K562 (cell line): Measurements from ENCODE around the gene EPB41L1. TPM values are rescaled to one million over a fixed set of nuclear protein-coding genes. Genes with fewer than 3 reads are reported as not detected.

Experiments used
- ATAC-seq: fragments of 200-7000 bp; cut with Tn5 transposase; 3 replicates; pipeline ENCODE4 v1.9.1; 2020; ENCODE audit warnings: moderate library complexity
- BruUV-seq: library from RNA; stranded (reverse); fragments of 400-500 nt; replicated peaks from 2 replicates; lab custom pipeline; 2021; lab: Mats Ljungman, UMichigan
- CTCF ChIA-PET: fragments of 300-600 bp; formaldehyde crosslinking; extraction: SDS; loops from one replicate; lab custom pipeline; 2021; ENCODE audit warnings: low intra/inter-chr PET ratio; lab: Yijun Ruan, JAX
- POLR2A ChIA-PET: fragments of 300-600, 350-650 bp; sonication (Branson Sonifier 250); formaldehyde crosslinking; extraction: SDS; loops from one replicate; lab custom pipeline; 2021; ENCODE audit warnings: antibody characterized with exemption, inconsistent platforms; lab: Yijun Ruan, JAX
- DNase-seq, 4 experiments: peaks; one replicate each; pipeline versions ENCODE4 v3.0.0 to v3.0.0-alpha.2; 2011 to 2018; ENCODE audit warnings: low spot score in 3 of 4, mixed read lengths in 3 of 4; ENCODE audit errors: extremely low read depth in 1 of 4
- FAIRE-seq: peaks from 2 replicates; lab custom pipeline; 2011; peaks lifted over from hg19 to GRCh38; lab: Jason Lieb, UNC
- H2AFZ ChIP-seq: 2 replicates; pipeline ENCODE4 v1.6.0; 2011; ENCODE audit warnings: low read depth, low read length, control low read depth, inconsistent platforms
- H3K27ac ChIP-seq: fragments of 200-600 bp; 3 replicates; pipeline ENCODE4 v1.8.0; 2011; ENCODE audit warnings: low read depth, mild to moderate bottlenecking, control low read depth, inconsistent platforms, low read length, moderate library complexity, mixed read lengths; ENCODE audit errors: extremely low read depth
- H3K27me3 ChIP-seq, 2 experiments: fragments of 300-600 bp in 1 of 2; 2 replicates in 1 of 2; 3 replicates in 1 of 2; pipeline versions ENCODE4 v1.6.0 to v1.8.0; 2011; ENCODE audit warnings: inconsistent platforms in 2 of 2, low read length in 2 of 2, mild to moderate bottlenecking in 1 of 2, mixed read lengths in 1 of 2, moderate library complexity in 1 of 2; ENCODE audit not compliant: control insufficient read depth in 2 of 2, insufficient read depth in 2 of 2
- H3K36me3 ChIP-seq: fragments of 300-600 bp; 3 replicates; pipeline ENCODE4 v1.8.0; 2011; ENCODE audit warnings: mild to moderate bottlenecking, low read length, inconsistent platforms; ENCODE audit not compliant: control insufficient read depth, insufficient read depth
- H3K4me1 ChIP-seq, 2 experiments: fragments of 200-600 bp in 1 of 2; replicated peaks in 1 of 2; 2 replicates in 1 of 2; 3 replicates in 1 of 2; pipeline versions ENCODE4 v1.5.1 to v1.8.0; 2011; ENCODE audit warnings: inconsistent platforms in 2 of 2, low read length in 2 of 2, mild to moderate bottlenecking in 1 of 2, mixed read lengths in 1 of 2, moderate library complexity in 1 of 2; ENCODE audit not compliant: control insufficient read depth in 2 of 2, insufficient read depth in 2 of 2
- H3K4me2 ChIP-seq: 2 replicates; pipeline ENCODE4 v1.6.1; 2011; ENCODE audit warnings: low read length, control low read depth, inconsistent platforms, mixed read lengths; ENCODE audit not compliant: insufficient read depth
- H3K4me3 ChIP-seq: fragments of 200-600 bp; sonication (generic), shearing (Covaris generic); 2 replicates; pipeline ENCODE4 v1.5.1; 2016; ENCODE audit warnings: control low read depth, inconsistent platforms
- H3K79me2 ChIP-seq: fragments of 200-600 bp; 3 replicates; pipeline ENCODE4 v1.8.0; 2011; ENCODE audit warnings: low read length, inconsistent platforms; ENCODE audit not compliant: control insufficient read depth, insufficient read depth
- H3K9ac ChIP-seq, 2 experiments: 2 replicates each; pipeline versions ENCODE4 v1.6.0 to v1.6.1; 2011; ENCODE audit warnings: low read depth in 2 of 2, low read length in 2 of 2, control low read depth in 1 of 2, inconsistent platforms in 1 of 2, mild to moderate bottlenecking in 1 of 2, mixed read lengths in 1 of 2; ENCODE audit not compliant: insufficient read depth in 1 of 2
- H3K9me1 ChIP-seq: one replicate; pipeline ENCODE4 v1.6.0; 2011; ENCODE audit warnings: inconsistent platforms, mild to moderate bottlenecking, low read length, moderate library complexity; ENCODE audit not compliant: control insufficient read depth, insufficient read depth
- H3K9me3 ChIP-seq: replicated peaks from 2 replicates; pipeline ENCODE4 v1.5.1; 2011; ENCODE audit warnings: low read depth, low read length, inconsistent platforms; ENCODE audit not compliant: control insufficient read depth, insufficient read depth
- H4K20me1 ChIP-seq: replicated peaks from 2 replicates; pipeline ENCODE4 v1.6.1; 2011; ENCODE audit warnings: low read length, inconsistent platforms, mixed read lengths; ENCODE audit not compliant: control insufficient read depth, insufficient read depth
- CCNT2 ChIP-seq: IDR thresholded peaks from 2 replicates; pipeline ENCODE4 v1.6.1; 2011; ENCODE audit warnings: borderline replicate concordance, low read depth, mild to moderate bottlenecking, moderate library complexity, mixed read lengths, low read length; ENCODE audit not compliant: insufficient read length; ENCODE audit errors: extremely low read depth
- GTF2E2 ChIP-seq: fragments of 200-800 bp; sonication (Bioruptor generic); IDR thresholded peaks from 2 replicates; pipeline ENCODE4 v1.6.1; 2016; ENCODE audit warnings: missing genetic modification characterization, missing compliant biosample characterization
- ILK ChIP-seq: fragments of 450-650 bp; IDR thresholded peaks from 2 replicates; pipeline ENCODE4 v1.6.1; 2016; ENCODE audit warnings: missing genetic modification characterization, low read depth, mild to moderate bottlenecking, missing compliant biosample characterization, moderate library complexity, borderline replicate concordance
- KLF1 ChIP-seq: fragments of 450-650 bp; IDR thresholded peaks from 2 replicates; pipeline ENCODE4 v1.6.1; 2016; ENCODE audit warnings: missing genetic modification characterization, missing compliant biosample characterization
- LARP7 ChIP-seq: fragments of 450-650 bp; IDR thresholded peaks from 2 replicates; pipeline ENCODE4 v1.6.1; 2016
- MITF ChIP-seq: IDR thresholded peaks from 2 replicates; pipeline ENCODE4 v1.6.1; 2014; ENCODE audit warnings: antibody characterized with exemption
- MLX ChIP-seq, 2 experiments: fragments of 450-650 bp in 1 of 2; sonication (generic) in 1 of 2; formaldehyde crosslinking; conservative IDR thresholded peaks; 2 replicates each; pipeline versions ENCODE4 v1.4.0 to v1.8.1; 2020 to 2022; ENCODE audit warnings: mild to moderate bottlenecking in 1 of 2, missing genetic modification reagents in 1 of 2
- MYBL2 ChIP-seq, 2 experiments: fragments of 450-650 bp in 1 of 2; sonication (generic) in 1 of 2; formaldehyde crosslinking in 1 of 2; IDR thresholded peaks; 2 replicates each; pipeline versions ENCODE4 v1.6.1 to v1.8.1; 2017 to 2022; ENCODE audit warnings: borderline replicate concordance in 1 of 2, inconsistent platforms in 1 of 2, low read depth in 1 of 2, mild to moderate bottlenecking in 1 of 2, missing genetic modification reagents in 1 of 2, moderate library complexity in 1 of 2
- RCOR1 ChIP-seq, 2 experiments: IDR thresholded peaks; 2 replicates each; pipeline ENCODE4 v1.6.1; 2012; ENCODE audit warnings: low read depth in 2 of 2, low read length in 2 of 2, borderline replicate concordance in 1 of 2, improper control_type of control experiment in 1 of 2
- RNF2 ChIP-seq: sonication (generic); IDR thresholded peaks from 2 replicates; pipeline ENCODE4 v1.6.1; 2016
- SMARCA4 ChIP-seq: fragments of 450-650 bp; IDR thresholded peaks from 2 replicates; pipeline ENCODE4 v1.6.1; 2016
- SNRNP70 ChIP-seq: fragments of 200-400 bp; formaldehyde crosslinking; optimal IDR thresholded peaks from 2 replicates; pipeline ENCODE3; 2017; ENCODE audit warnings: low read depth, low read length
- ZBED1 ChIP-seq: IDR thresholded peaks from 2 replicates; pipeline ENCODE4 v1.6.1; 2014
- ZFP1 ChIP-seq: fragments of 450-650 bp; formaldehyde crosslinking; IDR thresholded peaks from 2 replicates; pipeline ENCODE4 v1.4.0; 2020; ENCODE audit warnings: mild to moderate bottlenecking, mixed read lengths
- ZFP36 ChIP-seq: fragments of 150-350 bp; IDR thresholded peaks from 2 replicates; pipeline ENCODE4 v1.6.1; 2018; ENCODE audit warnings: low read length, low read depth; ENCODE audit not compliant: partially characterized antibody
- ZHX1 ChIP-seq: fragments of 150-350 bp; conservative IDR thresholded peaks from 2 replicates; pipeline ENCODE4 v1.6.1; 2014; ENCODE audit warnings: low read length
- WGBS: fragments of 100-300 bp; shearing (Covaris generic); methylation state at CpG from one replicate; pipeline ENCODE4 v1.1.6; 2016; ENCODE audit warnings: low coverage, mixed read lengths; ENCODE audit not compliant: insufficient coverage; ENCODE audit errors: missing lambda C conversion rate; 5-methylcytosine and 5-hydroxymethylcytosine counted together
- in situ Hi-C: fragments of 300-500 bp; cut with MboI; formaldehyde crosslinking; loops from 4 replicates; pipeline ENCODE4 v1.15.0; 2018; ENCODE audit warnings: inconsistent platforms, mixed read lengths
- intact Hi-C: fragments of 100-400 bp; cut with micrococcal nuclease; formaldehyde crosslinking; loops from 2 replicates; pipeline ENCODE4 v1.14.2; 2022
- polyA plus RNA-seq, 8 experiments: library from polyadenylated mRNA; depleted of rRNA in 4 of 8; stranded (reverse) in 5 of 8; unstranded in 3 of 8; fragments of >200 nt; fragmentation: Nextera tagmentation in 2 of 8; fragmentation: Illumina TruSeq in 1 of 8; extraction: Ambion mirVana in 2 of 8; extraction: Trizol in 1 of 8; gene quantifications; 2 replicates each; pipeline versions ENCODE4 v1.2.1 to v1.2.3, GENCODE V29; 2011 to 2014; ENCODE audit warnings: inconsistent platforms in 1 of 8, missing spikeins in 1 of 8
- total RNA-seq, 7 experiments: library from RNA; depleted of rRNA in 6 of 7; stranded (reverse); fragments of >200 nt in 6 of 7; fragmentation: Illumina TruSeq in 2 of 7; extraction: Trizol in 2 of 7; gene quantifications; 2 replicates each; pipeline versions ENCODE4 v1.2.1 to v1.2.3, GENCODE V29; 2011 to 2021; ENCODE audit warnings: low replicate concordance in 1 of 7
- TF ChIP-seq, protein P1 (sequence below): sonication (generic); formaldehyde crosslinking; IDR thresholded peaks from 2 replicates; pipeline ENCODE4 v1.8.0; 2022; ENCODE audit warnings: mild to moderate bottlenecking, missing genetic modification reagents, borderline replicate concordance

EPB41L1 gene
- total and polyA plus RNA-seq, 9 of the 15 experiments (the other 6 are each of a cell fraction or from before 2014, with no cell fraction given), result 0.11 to 4.3 (median 1.3) TPM

GRCh38 chr20:36150489-36150846 is 4.1 kb upstream of the EPB41L1 start:
- ChIA-PET CTCF (no interaction called here), POLR2A (no interaction called here)
- Histone ChIP-seq H3K4me3 (no peak overlapping the region), H3K9me1 (no peaks in the 10 kb centered on the region), H3K9ac (no peak overlapping the region), H3K79me2 (no peaks in the 10 kb centered on the region), H3K4me1 (peaks cover 0 to 13% of the 10 kb centered on the region in 2 experiments; a peak in 2 of 5 replicates), H3K27me3 (peaks cover 11 to 57% of the 10 kb centered on the region in 2 experiments; a peak in 4 of 5 replicates), H2AFZ (no peak overlapping the region), H3K4me2 (no peak overlapping the region), H4K20me1 (peaks cover 8% of the 10 kb centered on the region), H3K36me3 (no peaks in the 10 kb centered on the region), H3K27ac (no peak overlapping the region), H3K9me3 (no peaks in the 10 kb centered on the region)
- intact Hi-C loops (no loop called here), in situ Hi-C loops (no loop called here)
- no peak for ATAC-seq
- BruUV-seq, result no TSS peak
- no peak for DNase-seq
- no peak for FAIRE-seq
- 3% methylated on average over 3 of the region's 3 CpGs for WGBS
- no peak for TF ChIP-seq LARP7
- TF ChIP-seq MYBL2 (IDR thresholded peaks at IDR 0.05; ENCODE audit: low read depth), result no peak
- no peak for TF ChIP-seq MYBL2 (CRISPR knock-in tag; IDR thresholded peaks at IDR 0.05; ENCODE audit: borderline replicate concordance)
- TF ChIP-seq KLF1 (tag), result no peak
- TF ChIP-seq RCOR1 (IDR thresholded peaks at IDR 0.05; ENCODE audit: borderline replicate concordance in 1 of 2, low read depth in 2 of 2, low read length in 2 of 2), result no peak
- TF ChIP-seq MLX (CRISPR knock-in tag; conservative IDR thresholded peaks at IDR 0.05), result no peak
- TF ChIP-seq ILK (tag), result no peak
- no peak for TF ChIP-seq CCNT2
- TF ChIP-seq GTF2E2, result no peak
- no peak for TF ChIP-seq ZBED1
- TF ChIP-seq, protein P1, sequence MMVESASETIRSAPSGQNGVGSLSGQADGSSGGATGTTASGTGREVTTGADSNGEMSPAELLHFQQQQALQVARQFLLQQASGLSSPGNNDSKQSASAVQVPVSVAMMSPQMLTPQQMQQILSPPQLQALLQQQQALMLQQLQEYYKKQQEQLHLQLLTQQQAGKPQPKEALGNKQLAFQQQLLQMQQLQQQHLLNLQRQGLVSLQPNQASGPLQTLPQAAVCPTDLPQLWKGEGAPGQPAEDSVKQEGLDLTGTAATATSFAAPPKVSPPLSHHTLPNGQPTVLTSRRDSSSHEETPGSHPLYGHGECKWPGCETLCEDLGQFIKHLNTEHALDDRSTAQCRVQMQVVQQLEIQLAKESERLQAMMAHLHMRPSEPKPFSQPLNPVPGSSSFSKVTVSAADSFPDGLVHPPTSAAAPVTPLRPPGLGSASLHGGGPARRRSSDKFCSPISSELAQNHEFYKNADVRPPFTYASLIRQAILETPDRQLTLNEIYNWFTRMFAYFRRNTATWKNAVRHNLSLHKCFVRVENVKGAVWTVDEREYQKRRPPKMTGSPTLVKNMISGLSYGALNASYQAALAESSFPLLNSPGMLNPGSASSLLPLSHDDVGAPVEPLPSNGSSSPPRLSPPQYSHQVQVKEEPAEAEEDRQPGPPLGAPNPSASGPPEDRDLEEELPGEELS (CRISPR knock-in tag), result no peak
- TF ChIP-seq ZFP36, result no peak
- TF ChIP-seq MITF, result no peak
- no peak for TF ChIP-seq ZHX1
- no peak for TF ChIP-seq SMARCA4
- no peak for TF ChIP-seq SNRNP70
- no peak for TF ChIP-seq RNF2
- no peak for TF ChIP-seq ZFP1
